Measurements from ENCODE around the gene SEPTIN8. TPM values are rescaled to one million over a fixed set of nuclear protein-coding genes. Genes with fewer than 3 reads are reported as not detected.

The SEPTIN8 gene
- total RNA-seq, 1 experiment from 2014 or later = 38.2 TPM

GRCh38 chr5:132788508-132788907 lies 11.5 kb upstream of the SEPTIN8 start:
- no peaks in the 10 kb centered on the region for H3K79me1 ChIP-seq (ENCODE audit: insufficient read depth, low read depth, low read length, poor library complexity, severe bottlenecking)
- no peak overlapping the region for H3K23ac ChIP-seq (ENCODE audit: insufficient read length, low read depth, low read length)
- Mint-ChIP-seq H3K4me1 (peaks cover 11 to 15% of the 10 kb centered on the region in 2 experiments), H3K4me3 (no peak overlapping the region), H3K9me3 (no peaks in the 10 kb centered on the region), H3K36me3 (ENCODE audit: insufficient read depth in 1 of 3, low read depth in 3 of 3) (no peaks in the 10 kb centered on the region; a peak in 1 of 7 replicates), H3K27ac (no peak overlapping the region), H3K27me3 (ENCODE audit: low read depth) (peaks cover 23% of the 10 kb centered on the region)
- no peak overlapping the region for H2BK120ac ChIP-seq (ENCODE audit: low read depth, low read length, poor library complexity, severe bottlenecking)
- no peak overlapping the region for H3K56ac ChIP-seq (ENCODE audit: insufficient read length, low read depth, low read length)
- H3K18ac ChIP-seq (ENCODE audit: insufficient read length, low read depth, low read length) = no peak overlapping the region
- no peaks in the 10 kb centered on the region for H3K4me1 ChIP-seq (ENCODE audit: insufficient read depth, low read length)
- H2BK12ac ChIP-seq (ENCODE audit: insufficient read length, low read depth, low read length) = no peak overlapping the region
- H3K4me2 ChIP-seq (ENCODE audit: insufficient read depth, insufficient read length, low read length) = no peak overlapping the region
- H2BK5ac ChIP-seq (ENCODE audit: insufficient read length, low read length) = no peak overlapping the region
- no peaks in the 10 kb centered on the region for H4K20me1 ChIP-seq (ENCODE audit: control insufficient read depth, insufficient read depth, insufficient read length)
- H4K91ac ChIP-seq (ENCODE audit: insufficient read length, low read depth, low read length) = no peak overlapping the region
- no peak overlapping the region for H4K8ac ChIP-seq (replicated peaks; ENCODE audit: insufficient read length, low read depth, low read length)
- H2BK15ac ChIP-seq (ENCODE audit: low read depth, low read length) = no peak overlapping the region
- no peak overlapping the region for H4K5ac ChIP-seq (ENCODE audit: insufficient read length, low read depth, low read length)
- H3K4ac ChIP-seq (ENCODE audit: low read depth, low read length) = no peak overlapping the region
- H2AFZ ChIP-seq (ENCODE audit: low read length) = no peak overlapping the region
- no peak overlapping the region for H3T11ph ChIP-seq (ENCODE audit: low read length)
- no peak overlapping the region for H2BK20ac ChIP-seq (ENCODE audit: low read depth, low read length, poor library complexity, severe bottlenecking)
- no peak overlapping the region for H3K14ac ChIP-seq (ENCODE audit: insufficient read depth, low read length)
- no peaks in the 10 kb centered on the region for H3K79me2 ChIP-seq (ENCODE audit: insufficient read depth, low read length)
- H2AK5ac ChIP-seq (ENCODE audit: insufficient read length, low read length) = no peak overlapping the region
- H3K27ac ChIP-seq (ENCODE audit: insufficient read length, low read depth, low read length) = no peak overlapping the region
- no peak overlapping the region for H3K9ac ChIP-seq (ENCODE audit: extremely low read depth, insufficient read length, low read length)
- no peak for DNase-seq
- H3K9me3 ChIP-seq (ENCODE audit: control insufficient read depth, low read depth, low read length) = no peaks in the 10 kb centered on the region
- H3K23me2 ChIP-seq (ENCODE audit: insufficient read length, low read depth, low read length, poor library complexity, severe bottlenecking) = no peaks in the 10 kb centered on the region
- H3K27me3 ChIP-seq (ENCODE audit: insufficient read depth, low read length) = no peaks in the 10 kb centered on the region
- WGBS (ENCODE audit: extremely low coverage, insufficient read length, low lambda C conversion rate) = no CpG with 5 or more reads among the region's 1 CpG
- no peak for TF ChIP-seq CTCF (conservative IDR thresholded peaks at IDR 0.05)

All from H9 (cell line).